MM.1S (cell line): ENCODE measurements around the gene PPP1CA.

Experiments
- EZH2 ChIP-seq: fragments of 300-600 bp; sonication (generic); optimal IDR thresholded peaks from 2 replicates; pipeline ENCODE3; 2017; ENCODE audit warnings: low read depth, mild to moderate bottlenecking, antibody characterized with exemption, low read length, mixed read lengths
- TF ChIP-seq, protein P1 (sequence below): fragments of 300-600 bp; sonication (generic); IDR thresholded peaks from 2 replicates; pipeline ENCODE4 v1.5.1; 2016; ENCODE audit warnings: antibody characterized with exemption, low read length, mixed read lengths

DNA sequence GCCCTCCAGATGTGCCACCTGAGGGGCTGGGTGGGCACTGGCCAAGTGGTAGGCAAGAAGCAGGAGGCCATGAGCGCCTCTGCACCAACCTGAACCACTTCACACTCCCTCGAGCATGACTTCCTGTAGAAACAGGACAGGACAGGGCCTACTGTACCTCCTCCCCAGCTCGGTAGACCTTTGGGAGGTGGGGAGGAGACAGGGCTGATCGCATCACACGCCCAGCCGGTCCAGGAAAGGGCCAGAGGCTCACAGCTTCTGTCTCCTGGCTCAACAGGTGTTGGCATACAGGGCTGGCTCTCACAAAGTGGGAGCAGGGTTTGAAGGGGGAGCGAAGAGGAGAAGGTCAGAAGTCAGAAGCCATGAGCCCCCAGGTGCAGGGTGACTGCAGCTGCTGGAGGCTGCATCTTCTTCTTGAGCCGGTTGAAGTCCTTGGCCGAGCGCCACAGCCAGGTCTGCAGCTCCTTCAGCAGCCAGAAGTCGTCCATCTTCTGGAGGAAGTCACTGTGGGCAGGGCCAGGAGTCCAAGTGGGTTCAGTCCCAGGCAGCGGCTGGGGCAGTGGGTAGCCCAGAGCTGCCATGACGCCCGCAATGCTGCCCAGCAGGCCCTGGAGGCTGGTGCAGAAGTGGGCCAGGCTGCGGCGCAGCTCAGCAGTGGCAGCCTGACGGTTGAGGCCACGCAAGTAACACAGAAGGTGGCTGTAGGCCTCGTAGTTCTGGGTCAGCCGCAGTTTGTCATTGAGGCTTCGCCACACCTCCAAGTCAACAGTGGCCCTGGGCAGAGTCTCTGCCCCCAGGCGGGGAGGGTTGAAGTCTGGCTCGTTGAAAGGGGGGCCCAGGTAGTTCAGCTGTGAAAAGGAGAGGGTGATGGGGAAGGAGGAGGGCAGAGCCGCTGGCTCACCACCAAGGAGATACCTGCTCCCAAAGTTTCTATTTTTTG lies 36.6 kb downstream of the PPP1CA start:
- TF ChIP-seq, protein P1, sequence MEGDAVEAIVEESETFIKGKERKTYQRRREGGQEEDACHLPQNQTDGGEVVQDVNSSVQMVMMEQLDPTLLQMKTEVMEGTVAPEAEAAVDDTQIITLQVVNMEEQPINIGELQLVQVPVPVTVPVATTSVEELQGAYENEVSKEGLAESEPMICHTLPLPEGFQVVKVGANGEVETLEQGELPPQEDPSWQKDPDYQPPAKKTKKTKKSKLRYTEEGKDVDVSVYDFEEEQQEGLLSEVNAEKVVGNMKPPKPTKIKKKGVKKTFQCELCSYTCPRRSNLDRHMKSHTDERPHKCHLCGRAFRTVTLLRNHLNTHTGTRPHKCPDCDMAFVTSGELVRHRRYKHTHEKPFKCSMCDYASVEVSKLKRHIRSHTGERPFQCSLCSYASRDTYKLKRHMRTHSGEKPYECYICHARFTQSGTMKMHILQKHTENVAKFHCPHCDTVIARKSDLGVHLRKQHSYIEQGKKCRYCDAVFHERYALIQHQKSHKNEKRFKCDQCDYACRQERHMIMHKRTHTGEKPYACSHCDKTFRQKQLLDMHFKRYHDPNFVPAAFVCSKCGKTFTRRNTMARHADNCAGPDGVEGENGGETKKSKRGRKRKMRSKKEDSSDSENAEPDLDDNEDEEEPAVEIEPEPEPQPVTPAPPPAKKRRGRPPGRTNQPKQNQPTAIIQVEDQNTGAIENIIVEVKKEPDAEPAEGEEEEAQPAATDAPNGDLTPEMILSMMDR = no peak
- no peak for TF ChIP-seq EZH2
